Progenitor cell of endocrine pancreas (in vitro differentiated cells): ENCODE results near the gene SF3A1. TPM values are rescaled to one million over a fixed set of nuclear protein-coding genes. Genes with fewer than 3 reads are reported as not detected.
"Not testable (repeated sequence)": the region's sequence is repeated elsewhere in the genome, so short reads cannot be mapped to it uniquely, and the experiment has no call there.

Experiments
- DNase-seq: peaks from one replicate; pipeline ENCODE4 v3.0.0; 2021; ENCODE audit warnings: low spot score; ENCODE audit not compliant: unreplicated experiment
- H3K27ac Mint-ChIP-seq: 2 replicates; pipeline ENCODE4 v1.8.0; 2021; ENCODE audit warnings: mild to moderate bottlenecking, moderate library complexity, mixed read lengths
- H3K27me3 Mint-ChIP-seq: 2 replicates; pipeline ENCODE4 v1.8.0; 2021; ENCODE audit warnings: mixed read lengths
- H3K36me3 Mint-ChIP-seq: 2 replicates; pipeline ENCODE4 v1.8.0; 2022; ENCODE audit warnings: mixed read lengths; ENCODE audit not compliant: insufficient read depth
- H3K4me1 Mint-ChIP-seq: 2 replicates; pipeline ENCODE4 v1.8.0; 2021; ENCODE audit warnings: low read depth, mixed read lengths
- H3K4me3 Mint-ChIP-seq: 2 replicates; pipeline ENCODE4 v1.8.0; 2021; ENCODE audit warnings: low read depth, mild to moderate bottlenecking, moderate library complexity, mixed read lengths
- H3K9me3 Mint-ChIP-seq: 2 replicates; pipeline ENCODE4 v1.8.0; 2021; ENCODE audit warnings: low read depth, mixed read lengths
- CTCF ChIP-seq: fragments of 200-600 bp; sonication (generic); IDR thresholded peaks from one replicate; pipeline ENCODE4 v1.5.0; 2021; ENCODE audit warnings: antibody characterized with exemption, mild to moderate bottlenecking; ENCODE audit not compliant: unreplicated experiment
- total RNA-seq: library from RNA; stranded (reverse); gene quantifications from 2 replicates; pipeline ENCODE4 v1.2.1, GENCODE V29; 2021

Gene SF3A1
- total RNA-seq, 1 donor from 2014 or later: 165 TPM

- H3K27me3 Mint-ChIP-seq: no peaks in the 10 kb centered on the region
Observed at GRCh38 chr22:30347255-30347892, 9.3 kb downstream of the SF3A1 start.

GRCh38 chr22:30344447-30345200 lies 12.1 kb downstream of the SF3A1 start:
- H3K36me3 Mint-ChIP-seq: peaks cover 22% of the 10 kb centered on the region

More at GRCh38 chr22:30347255-30347892, 9.3 kb downstream of the SF3A1 start:
- TF ChIP-seq CTCF: no peak
- Mint-ChIP-seq H3K27ac (no peak overlapping the region), H3K4me1 (no peaks in the 10 kb centered on the region), H3K4me3 (no peak overlapping the region), H3K36me3 (peaks cover 28% of the 10 kb centered on the region), H3K9me3 (no peaks in the 10 kb centered on the region)
- no peak for DNase-seq

GRCh38 chr22:30340911-30341685 lies 15.6 kb downstream of the SF3A1 start:
- no peaks in the 10 kb centered on the region for H3K9me3 Mint-ChIP-seq
- peaks cover 25% of the 10 kb centered on the region for H3K36me3 Mint-ChIP-seq
- H3K27me3 Mint-ChIP-seq: no peaks in the 10 kb centered on the region
- H3K4me3 Mint-ChIP-seq: no peak overlapping the region
- no peak for DNase-seq
- no peak for TF ChIP-seq CTCF
- no peak overlapping the region for H3K27ac Mint-ChIP-seq
- no peaks in the 10 kb centered on the region for H3K4me1 Mint-ChIP-seq

More at GRCh38 chr22:30344447-30345200, 12.1 kb downstream of the SF3A1 start:
- no peak for DNase-seq
- Mint-ChIP-seq H3K27me3 (no peaks in the 10 kb centered on the region), H3K27ac (no peak overlapping the region), H3K4me1 (no peaks in the 10 kb centered on the region), H3K4me3 (no peak overlapping the region), H3K9me3 (no peaks in the 10 kb centered on the region)
- no peak for TF ChIP-seq CTCF

GRCh38 chr22:30338802-30339201 lies 17.9 kb downstream of the SF3A1 start:
- no peak for TF ChIP-seq CTCF
- Mint-ChIP-seq H3K4me3 (no peak overlapping the region), H3K27me3 (no peaks in the 10 kb centered on the region), H3K27ac (no peak overlapping the region), H3K9me3 (no peaks in the 10 kb centered on the region), H3K36me3 (peaks cover 23% of the 10 kb centered on the region), H3K4me1 (no peaks in the 10 kb centered on the region)
- no peak for DNase-seq

GRCh38 chr22:30338341-30338740 lies 18.4 kb downstream of the SF3A1 start:
- not testable (repeated sequence) for H3K27ac Mint-ChIP-seq, H3K27me3 Mint-ChIP-seq, H3K9me3 Mint-ChIP-seq, DNase-seq, H3K4me3 Mint-ChIP-seq, H3K4me1 Mint-ChIP-seq
- peaks cover 21% of the 10 kb centered on the region for H3K36me3 Mint-ChIP-seq
